HG03520 (cell line): ENCODE results near the gene ZNF280B.
"Not testable (repeated sequence)": the region's sequence is repeated elsewhere in the genome, so short reads cannot be mapped to it uniquely, and the experiment has no call there.

ENCODE experiments used
- ATAC-seq: cut with Tn5 transposase; IDR thresholded peaks from one replicate; pipeline ENCODE4 v1.9.1; 2021; ENCODE audit warnings: mild to moderate bottlenecking, moderate library complexity; ENCODE audit not compliant: unreplicated experiment

ZNF280B gene

GRCh38 chr22:22510833-22511232, 2.3 kb upstream of the ZNF280B start:
- ATAC-seq = not testable (repeated sequence)

DNA sequence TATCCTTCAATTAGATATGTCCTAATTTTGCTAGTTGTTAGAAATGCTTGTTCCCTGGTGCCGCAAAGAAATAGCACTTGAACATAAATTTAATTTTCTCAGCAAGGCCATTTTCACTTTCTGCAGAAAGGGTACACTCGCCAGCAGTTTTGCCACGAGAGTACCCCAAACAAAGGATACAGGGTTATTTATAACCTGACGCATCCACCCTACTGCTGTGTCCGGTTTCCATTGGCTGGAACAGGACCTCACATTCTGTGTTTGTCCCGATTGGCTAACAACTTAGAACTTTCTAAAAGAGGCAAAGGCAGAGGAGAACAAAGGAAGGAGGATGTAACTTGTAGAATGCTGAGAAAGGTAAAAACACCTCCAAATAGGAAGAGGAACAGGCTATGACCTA, 1.4 kb upstream of the ZNF280B start:
- ATAC-seq = not testable (repeated sequence)

- ATAC-seq = no peak
Observed at GRCh38 chr22:22507743-22508273, 734 bp downstream of the ZNF280B start.

DNA sequence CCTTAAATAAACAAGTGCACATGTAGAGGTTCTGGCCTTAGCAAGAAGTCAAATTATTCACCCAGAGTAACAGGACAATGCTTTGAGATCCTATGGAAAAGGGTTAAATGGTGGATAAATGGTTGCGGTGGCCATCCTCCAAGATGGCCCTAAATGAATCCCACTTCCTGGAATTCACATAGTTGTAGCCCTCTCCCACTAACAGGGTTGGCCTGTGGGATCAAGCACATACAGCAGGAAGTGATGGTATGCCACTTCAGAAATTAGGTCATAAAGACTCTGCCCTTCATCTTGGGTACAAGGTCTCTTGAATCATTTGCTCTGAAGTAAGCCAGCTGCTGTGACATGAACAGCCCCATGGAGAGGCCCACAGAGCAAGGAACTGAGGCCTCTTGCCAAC, 1.8 kb downstream of the ZNF280B start:
- no peak for ATAC-seq

DNA sequence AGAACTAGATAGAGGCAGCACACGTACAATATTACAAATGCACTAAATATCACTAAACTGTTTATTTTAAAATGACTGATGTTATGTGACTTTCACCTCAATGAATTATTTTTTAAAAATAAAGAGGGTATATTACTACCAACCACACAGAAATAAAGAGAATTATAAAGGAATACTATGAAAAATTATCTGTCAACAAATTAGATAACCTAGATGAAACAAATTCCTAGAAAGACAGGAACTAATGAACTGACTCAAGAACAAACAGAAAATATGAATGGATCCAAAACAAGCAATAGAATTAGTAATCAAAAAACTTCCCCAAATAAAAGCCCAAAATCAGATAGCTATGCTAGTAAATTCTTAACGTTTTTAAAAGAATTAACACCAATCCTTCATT, 10.3 kb downstream of the ZNF280B start:
- no peak for ATAC-seq

DNA sequence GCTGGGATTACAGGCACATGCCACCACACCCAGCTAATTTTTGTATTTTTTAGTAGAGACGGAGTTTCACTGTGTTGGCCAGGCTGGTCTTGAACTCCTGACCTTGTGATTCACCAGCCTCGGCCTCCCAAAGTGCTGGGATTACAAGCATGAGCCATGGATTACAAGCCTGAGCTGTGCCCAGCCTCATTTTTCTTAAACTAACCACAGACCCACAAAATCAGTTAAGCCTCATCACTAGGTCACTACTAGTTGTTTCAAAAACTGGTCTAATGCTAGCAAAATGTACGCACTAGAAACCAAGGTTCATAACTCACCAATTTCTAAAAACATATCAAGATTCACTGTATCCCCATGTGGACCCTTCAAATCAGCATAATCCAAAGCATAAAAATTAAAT, 17.0 kb downstream of the ZNF280B start:
- ATAC-seq = not testable (repeated sequence)

DNA sequence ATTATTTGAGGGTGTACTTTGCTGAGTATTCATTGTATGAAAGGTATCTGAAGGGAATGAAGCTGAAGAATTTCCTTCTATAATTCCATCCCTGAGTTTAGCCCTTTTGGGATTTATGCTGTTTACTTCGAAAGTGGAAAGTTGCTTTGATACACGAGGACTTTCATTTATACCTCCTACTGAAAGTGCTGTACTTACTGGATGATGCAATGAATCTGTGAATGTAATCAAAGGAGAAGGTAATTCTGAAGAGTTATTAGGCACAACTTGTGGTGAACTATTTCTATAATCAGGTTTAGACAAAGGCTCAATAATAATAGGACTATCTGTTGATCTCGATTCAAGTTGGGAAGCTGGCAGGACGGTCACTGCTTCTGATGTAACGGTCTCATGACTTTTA, 19.8 kb downstream of the ZNF280B start:
- no peak for ATAC-seq

DNA sequence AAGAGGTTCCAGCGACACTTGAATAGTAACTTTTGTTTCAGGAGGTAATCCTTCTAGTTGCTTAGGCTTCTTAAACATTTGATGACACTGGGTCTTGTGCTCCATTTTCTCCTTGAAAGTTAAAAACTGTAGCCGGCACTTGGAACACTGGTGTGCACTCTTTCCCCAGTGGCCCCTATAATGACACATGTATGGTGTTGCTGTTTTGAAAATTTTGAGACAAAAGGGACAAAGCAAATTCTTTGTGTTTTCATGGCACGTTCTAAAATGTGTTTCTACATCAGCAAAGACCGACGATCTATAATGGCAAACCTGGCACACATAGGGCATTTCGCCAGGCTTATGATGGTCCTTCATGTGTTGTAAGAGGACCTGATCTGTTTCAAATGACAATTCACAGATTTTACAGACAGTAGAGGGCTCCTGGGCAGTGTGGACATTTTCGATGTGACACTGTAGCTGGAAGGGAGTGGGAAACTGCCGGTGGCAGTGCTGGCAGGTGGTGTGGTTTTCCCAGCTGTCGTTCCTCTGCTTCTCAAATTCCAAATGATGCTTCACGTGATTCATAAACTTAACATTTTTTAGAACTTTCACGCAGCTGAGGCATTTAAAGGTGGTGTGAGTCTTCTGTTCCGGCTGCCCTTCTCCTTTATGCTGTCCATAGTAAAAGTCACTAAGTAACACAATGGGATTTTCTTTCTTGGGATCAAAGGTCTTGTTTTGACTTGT, 20.5 kb downstream of the ZNF280B start:
- ATAC-seq = no peak

DNA sequence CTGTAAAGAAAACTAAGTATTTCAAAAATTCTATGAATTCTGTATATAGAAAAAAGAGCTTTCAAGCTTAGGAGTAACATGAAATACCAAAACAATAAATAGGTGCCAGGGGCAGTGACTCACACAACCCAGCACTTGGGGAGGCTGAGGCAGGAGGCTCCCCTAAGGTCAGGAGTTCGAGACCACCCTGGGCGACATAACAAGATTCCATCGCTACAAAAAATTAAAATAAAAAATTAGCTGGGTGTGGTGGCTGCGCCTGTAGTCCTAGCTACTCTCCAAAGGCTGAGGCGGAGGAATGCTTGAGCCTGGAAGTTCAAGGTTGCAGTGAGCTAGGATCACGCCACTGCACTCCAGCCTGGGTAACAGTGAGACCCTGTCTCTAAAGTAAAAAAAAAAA, 21.5 kb downstream of the ZNF280B start:
- no peak for ATAC-seq

GRCh38 chr22:22486132-22486899, 22.2 kb downstream of the ZNF280B start:
- no peak for ATAC-seq

DNA sequence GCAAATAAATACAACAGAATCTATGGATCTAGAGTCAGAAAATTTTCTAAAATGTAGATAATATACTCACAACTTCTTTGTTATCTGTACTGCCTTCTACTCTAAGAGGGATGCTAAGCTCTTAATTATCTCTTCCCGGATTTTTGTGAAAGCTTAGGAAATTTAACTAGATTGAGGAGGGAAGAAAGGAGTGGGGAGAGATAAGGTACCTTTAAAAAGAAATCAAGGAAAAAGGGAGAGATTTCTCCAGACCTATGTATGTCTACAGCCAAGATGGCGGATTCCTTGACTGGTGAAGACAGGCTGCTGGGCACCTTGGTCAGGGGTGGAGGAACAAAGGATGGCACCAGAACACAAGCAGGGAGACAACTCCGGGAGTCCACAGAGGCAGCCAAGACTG, 23.0 kb downstream of the ZNF280B start:
- ATAC-seq = no peak

DNA sequence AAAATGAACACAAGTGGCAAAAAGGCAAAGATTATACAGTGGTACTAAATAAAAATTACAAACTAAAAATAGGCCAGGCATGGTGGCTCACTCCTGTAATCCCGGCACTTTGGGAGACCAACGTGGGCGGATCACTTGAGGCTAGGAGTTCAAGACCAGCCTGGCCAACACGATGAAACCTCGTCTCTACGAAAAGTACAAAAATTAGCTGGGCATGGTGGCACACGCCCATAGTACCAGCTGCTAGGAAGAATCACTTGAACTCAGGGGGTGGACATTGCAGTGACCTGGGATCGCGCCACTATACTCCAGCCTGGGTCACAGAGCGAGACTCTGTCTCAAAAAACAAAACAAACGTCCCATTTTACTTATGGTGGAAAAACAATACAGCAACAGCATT, 24.5 kb downstream of the ZNF280B start:
- no peak for ATAC-seq

- no peak for ATAC-seq
Observed at GRCh38 chr22:22480940-22481339, 27.6 kb downstream of the ZNF280B start.

GRCh38 chr22:22479999-22480532, 28.5 kb downstream of the ZNF280B start:
- ATAC-seq = no peak

- no peak for ATAC-seq
Observed at GRCh38 chr22:22479116-22479515, 29.4 kb downstream of the ZNF280B start.

GRCh38 chr22:22478470-22478869, 30.1 kb downstream of the ZNF280B start:
- ATAC-seq = no peak

DNA sequence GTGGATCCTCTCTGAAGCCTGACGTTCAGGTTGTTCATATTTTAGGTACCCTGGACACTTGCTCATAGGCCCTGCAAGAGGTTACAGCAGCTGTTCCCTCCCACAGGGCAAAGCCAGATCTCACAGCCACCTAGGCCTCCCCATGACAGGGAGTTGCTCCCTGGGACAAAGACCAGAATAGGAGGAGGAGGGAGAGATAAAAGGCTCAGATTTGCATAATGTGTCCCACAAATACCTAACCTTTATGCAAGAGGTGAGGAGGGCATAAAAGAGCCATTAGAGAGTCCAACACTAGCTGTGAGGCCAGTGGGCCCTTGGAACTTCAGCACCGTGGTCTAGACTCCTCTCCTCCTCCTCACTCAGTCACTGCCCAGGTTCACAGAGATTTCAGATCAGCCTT, 33.8 kb downstream of the ZNF280B start:
- ATAC-seq = no peak

DNA sequence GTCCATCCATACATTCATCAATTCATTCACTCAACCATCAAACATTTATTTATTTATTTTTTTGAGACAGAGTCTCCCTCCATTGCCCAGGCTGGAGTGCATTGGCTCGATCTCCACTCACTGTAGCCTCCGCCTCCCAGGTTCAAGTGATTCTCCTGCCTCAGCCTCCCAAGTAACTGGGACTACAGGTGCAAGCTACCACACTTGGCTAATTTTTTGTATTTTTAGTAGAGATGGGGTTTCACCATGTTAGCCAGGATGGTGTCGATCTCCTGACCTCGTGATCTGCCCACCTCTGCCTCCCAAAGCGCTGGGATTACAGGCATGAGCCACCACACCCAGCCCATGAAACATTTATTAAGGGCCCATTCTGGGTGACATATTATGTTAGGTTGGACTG, 37.4 kb downstream of the ZNF280B start:
- ATAC-seq = not testable (repeated sequence)

- ATAC-seq = no peak
Observed at GRCh38 chr22:22469527-22469926, 39.0 kb downstream of the ZNF280B start.

DNA sequence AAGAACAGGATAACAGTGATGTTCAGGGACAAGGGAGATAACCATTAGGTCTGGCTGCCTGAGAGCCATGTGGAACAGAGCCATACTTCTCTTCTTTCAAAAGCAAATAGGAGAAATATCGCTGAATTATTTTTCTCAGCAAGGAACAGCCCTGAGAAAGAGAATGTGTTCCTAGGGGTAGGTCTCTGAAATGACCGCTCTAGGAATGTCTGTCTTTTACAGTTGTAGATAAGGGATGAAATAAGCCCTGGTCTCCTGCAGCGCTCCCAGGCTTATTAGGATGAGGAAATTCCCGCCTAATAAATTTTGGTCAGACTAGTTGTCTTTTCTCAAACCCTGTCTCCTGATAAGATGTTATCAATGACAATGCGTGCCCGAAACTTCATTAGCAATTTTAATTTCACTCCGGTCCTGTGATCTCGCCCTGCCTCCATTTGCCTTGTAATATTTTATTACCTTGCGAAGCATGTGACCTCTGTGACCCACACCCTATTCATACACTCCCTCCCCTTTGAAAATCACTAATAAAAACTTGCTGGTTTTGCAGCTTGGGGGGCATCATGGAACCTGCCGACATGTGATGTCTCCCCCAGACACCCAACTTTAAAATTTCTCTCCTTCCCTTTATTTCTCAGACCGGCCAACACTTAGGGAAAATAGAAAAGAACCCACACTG, 39.6 kb downstream of the ZNF280B start:
- ATAC-seq = not testable (repeated sequence)

GRCh38 chr22:22467112-22467511, 41.4 kb downstream of the ZNF280B start:
- no peak for ATAC-seq
